C4-2B (cell line): ENCODE measurements around the gene NUP43.

Experiments
- CTCF ChIP-seq: fragments of 450-650 bp; conservative IDR thresholded peaks from 2 replicates; pipeline ENCODE4 v1.5.1; 2017; ENCODE audit warnings: mild to moderate bottlenecking
- ZFX ChIP-seq: fragments of 450-650 bp; IDR thresholded peaks from 2 replicates; pipeline ENCODE4 v1.6.1; 2017

GRCh38 chr6:149771925-149772324 lies 25.6 kb upstream of the NUP43 start:
- TF ChIP-seq CTCF (no peak), ZFX (no peak)
